ENCODE data around the gene MMP14. TPM values are rescaled to one million over a fixed set of nuclear protein-coding genes. Genes with fewer than 3 reads are reported as not detected.

Gene MMP14
- total and polyA plus RNA-seq, 2 of the 8 experiments (the other 6 are each of a cell fraction or from before 2014, with no cell fraction given) = 58.2 to 86.8 TPM

GRCh38 chr14:22893706-22894105 is 57.3 kb downstream of the MMP14 start (continued):
- TF ChIP-seq ATF2 (IDR thresholded peaks at IDR 0.05; ENCODE audit: low read length) = no peak
- TF ChIP-seq CHD2 (IDR thresholded peaks at IDR 0.05; ENCODE audit: low read length) = no peak
- TF ChIP-seq RNF2 (IDR thresholded peaks at IDR 0.05; ENCODE audit: borderline replicate concordance, low read depth, low read length, missing control alignments, poor library complexity, severe bottlenecking) = no peak
- TF ChIP-seq POU5F1 (IDR thresholded peaks at IDR 0.05; ENCODE audit: low read depth, low read length) = no peak
- no peak for TF ChIP-seq RAD21 (IDR thresholded peaks at IDR 0.05 in 1 of 2, conservative IDR thresholded peaks at IDR 0.05 in 1 of 2; ENCODE audit: low read depth in 2 of 2, low read length in 2 of 2)

All from H1 (cell line).